Cardiac muscle cell (in vitro differentiated cells and primary cell): ENCODE results near the gene RINL. TPM values are rescaled to one million over a fixed set of nuclear protein-coding genes. Genes with fewer than 3 reads are reported as not detected.
A peak's percentile ranks its signal among the peaks of the same experiment; 100 is the strongest.

ENCODE experiments used
- DNase-seq, 2 donors: peaks; one replicate each; pipeline versions ENCODE4 v3.0.0 to v3.0.0-alpha.2; 2010 to 2017; ENCODE audit warnings: low read depth in 1 of 2, low spot score in 1 of 2
- H3K27ac ChIP-seq: fragments of 200-600 bp; sonication (generic); 2 replicates; pipeline ENCODE4 v1.5.1; 2016
- H3K27me3 ChIP-seq: fragments of 200-600 bp; sonication (generic); 2 replicates; pipeline ENCODE4 v1.6.0; 2016; ENCODE audit warnings: control low read depth
- H3K36me3 ChIP-seq: fragments of 200-600 bp; sonication (generic); 2 replicates; pipeline ENCODE4 v1.5.1; 2016; ENCODE audit warnings: control low read depth
- H3K4me1 ChIP-seq: fragments of 200-600 bp; sonication (generic); 2 replicates; pipeline ENCODE4 v1.8.1; 2017; ENCODE audit warnings: low read depth, mild to moderate bottlenecking, mixed run types
- H3K4me3 ChIP-seq: fragments of 200-600 bp; sonication (generic); 2 replicates; pipeline ENCODE4 v1.5.1; 2016; ENCODE audit warnings: mild to moderate bottlenecking
- H3K9me3 ChIP-seq: fragments of 200-600 bp; sonication (generic); 2 replicates; pipeline ENCODE4 v1.5.1; 2017; ENCODE audit warnings: low read depth, mild to moderate bottlenecking, control low read depth
- CTCF ChIP-seq: IDR thresholded peaks from 2 replicates; pipeline ENCODE4 v1.5.1; 2012; ENCODE audit warnings: low read depth, mild to moderate bottlenecking, low read length
- polyA plus RNA-seq: library from polyadenylated mRNA; unstranded; fragments of >200 nt; fragmentation: Nextera tagmentation; extraction: Ambion mirVana; gene quantifications from 2 replicates; pipeline ENCODE4 v1.2.1, GENCODE V29; 2016
- total RNA-seq: library from RNA; depleted of rRNA; stranded (reverse); fragments of >200 nt; gene quantifications from 2 replicates; pipeline ENCODE4 v1.2.3, GENCODE V29; 2016

Gene RINL
- total and polyA plus RNA-seq, 2 experiments from 2014 or later: 3.9 to 8.4 TPM

GRCh38 chr19:38840583-38840968 is 37.5 kb downstream of the RINL start:
- Histone ChIP-seq H3K27ac (peak overlapping the region; percentile 59), H3K4me3 (no peak overlapping the region), H3K4me1 (no peaks in the 10 kb centered on the region), H3K9me3 (no peaks in the 10 kb centered on the region), H3K36me3 (peaks cover 91% of the 10 kb centered on the region), H3K27me3 (no peaks in the 10 kb centered on the region)
- no peak for DNase-seq
- no peak for TF ChIP-seq CTCF

- Histone ChIP-seq H3K36me3 (peaks cover 86% of the 10 kb centered on the region), H3K27me3 (no peaks in the 10 kb centered on the region), H3K9me3 (no peaks in the 10 kb centered on the region), H3K4me3 (no peak overlapping the region), H3K4me1 (no peaks in the 10 kb centered on the region), H3K27ac (peak overlapping the region; percentile 59)
- DNase-seq: no peak
- no peak for TF ChIP-seq CTCF
Observed at GRCh38 chr19:38839816-38840582, 38.1 kb downstream of the RINL start.

GRCh38 chr19:38838986-38839761 is 38.9 kb downstream of the RINL start:
- H3K27ac ChIP-seq: peak overlapping the region; percentile 49
- peaks cover 78% of the 10 kb centered on the region for H3K36me3 ChIP-seq
- no peaks in the 10 kb centered on the region for H3K27me3 ChIP-seq
- no peaks in the 10 kb centered on the region for H3K4me1 ChIP-seq
- H3K4me3 ChIP-seq: no peak overlapping the region
- no peak for TF ChIP-seq CTCF
- no peak for DNase-seq
- H3K9me3 ChIP-seq: no peaks in the 10 kb centered on the region

- Histone ChIP-seq H3K27me3 (no peaks in the 10 kb centered on the region), H3K9me3 (no peaks in the 10 kb centered on the region), H3K27ac (peak overlapping the region; percentile 61), H3K4me1 (no peaks in the 10 kb centered on the region), H3K4me3 (no peak overlapping the region), H3K36me3 (peaks cover 71% of the 10 kb centered on the region)
- no peak for DNase-seq
- TF ChIP-seq CTCF: no peak
Observed at GRCh38 chr19:38838208-38838985, 39.7 kb downstream of the RINL start.

GRCh38 chr19:38837656-38838121 is 40.4 kb downstream of the RINL start:
- H3K4me1 ChIP-seq: no peaks in the 10 kb centered on the region
- TF ChIP-seq CTCF: no peak
- H3K4me3 ChIP-seq: no peak overlapping the region
- peaks cover 64% of the 10 kb centered on the region for H3K36me3 ChIP-seq
- no peaks in the 10 kb centered on the region for H3K9me3 ChIP-seq
- peak overlapping the region; percentile 61 for H3K27ac ChIP-seq
- H3K27me3 ChIP-seq: no peaks in the 10 kb centered on the region
- DNase-seq: no peak
